DMS 273 (cell line): ENCODE measurements around the gene CACNA2D3.

ENCODE experiments used
- DNase-seq: peaks from one replicate; lab custom pipeline; 2025; ENCODE audit not compliant: unreplicated experiment; lab: John Stamatoyannopoulos, UW

The CACNA2D3 gene

GRCh38 chr3:54213907-54214306, 91.6 kb downstream of the CACNA2D3 start:
- no peak for DNase-seq

GRCh38 chr3:54214845-54215244, 92.5 kb downstream of the CACNA2D3 start:
- no peak for DNase-seq

- no peak for DNase-seq
Observed at GRCh38 chr3:54215521-54215920, 93.2 kb downstream of the CACNA2D3 start.

- DNase-seq: no peak
Observed at GRCh38 chr3:54217828-54218227, 95.5 kb downstream of the CACNA2D3 start.

GRCh38 chr3:54222316-54222715, 100.0 kb downstream of the CACNA2D3 start:
- DNase-seq: no peak

DNA sequence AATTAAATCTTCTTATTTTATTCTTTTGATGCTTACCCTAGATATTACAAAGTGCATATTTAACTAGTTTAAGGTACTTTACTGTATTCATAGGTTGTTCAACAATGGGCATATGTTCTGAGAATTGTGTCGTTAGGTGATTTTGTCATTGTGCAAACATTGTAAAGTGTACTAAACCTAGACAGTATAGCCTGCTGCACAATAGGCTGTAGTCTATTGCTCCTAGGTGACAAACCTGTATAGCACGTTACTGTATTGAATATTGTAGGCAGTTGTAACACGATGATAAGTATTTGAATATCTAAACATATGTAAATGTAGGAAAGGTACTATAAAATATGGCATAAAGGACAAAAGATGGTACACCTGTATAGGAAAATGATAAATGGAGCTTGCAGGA, 100.7 kb downstream of the CACNA2D3 start:
- DNase-seq: no peak

GRCh38 chr3:54225841-54226528, 103.6 kb downstream of the CACNA2D3 start:
- DNase-seq: no peak

- no peak for DNase-seq
Observed at GRCh38 chr3:54228806-54229205, 106.5 kb downstream of the CACNA2D3 start.

DNA sequence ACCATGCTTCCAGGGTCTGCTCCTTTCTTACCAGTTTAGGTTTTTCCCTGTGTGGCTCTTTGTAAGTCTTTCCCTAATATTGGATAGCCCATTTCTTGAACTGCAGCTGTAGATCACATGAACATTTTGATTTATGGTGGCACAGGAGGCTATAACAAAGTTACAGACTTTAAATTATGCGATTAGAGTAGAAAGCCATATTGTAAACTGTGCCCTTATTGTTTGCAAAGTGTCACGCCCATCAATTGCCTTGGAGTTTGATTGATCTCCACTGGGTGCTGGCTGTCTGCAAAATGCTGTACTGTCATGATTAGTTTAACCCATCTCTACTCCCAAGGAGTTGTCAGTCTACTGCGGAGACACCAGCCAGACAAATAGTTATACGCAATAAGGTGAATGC, 110.3 kb downstream of the CACNA2D3 start:
- no peak for DNase-seq

DNA sequence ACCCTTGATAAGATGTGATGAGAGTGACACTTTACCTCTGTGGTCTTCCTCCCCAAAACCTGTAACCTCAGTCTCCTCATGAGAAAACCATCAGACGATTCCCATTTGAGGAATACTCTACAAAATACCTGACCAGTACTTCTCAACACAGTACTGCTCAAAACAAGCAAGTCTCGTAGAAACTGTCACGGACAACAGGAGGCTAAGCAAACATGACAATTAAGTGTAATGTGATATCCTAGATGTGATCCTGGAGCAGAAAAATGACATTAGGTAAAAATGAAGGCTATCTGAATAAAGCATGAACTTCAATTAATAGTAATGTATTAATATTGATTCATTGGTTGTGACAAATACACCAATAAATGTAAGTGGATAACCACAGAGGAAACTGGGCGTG, 113.6 kb downstream of the CACNA2D3 start:
- no peak for DNase-seq

DNA sequence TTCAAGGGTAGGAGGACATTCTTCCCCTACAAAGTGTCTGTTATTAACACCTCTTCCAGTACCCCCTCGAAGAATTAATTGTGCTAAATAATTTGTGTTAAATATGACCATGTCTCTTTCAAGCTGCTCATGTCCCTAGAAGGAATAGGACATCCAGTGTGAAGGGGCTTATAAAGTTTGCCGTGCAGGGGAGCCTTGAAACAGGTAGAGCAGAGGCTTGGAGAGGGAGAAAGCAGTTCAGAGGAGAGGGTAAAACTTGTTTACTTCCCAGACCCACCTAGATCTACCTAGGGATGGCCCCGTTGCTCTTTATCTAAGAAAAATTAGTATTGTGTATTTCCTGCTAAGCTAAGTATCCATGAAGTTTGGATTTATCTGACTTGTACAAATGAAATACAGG, 114.8 kb downstream of the CACNA2D3 start:
- no peak for DNase-seq

GRCh38 chr3:54237788-54238502, 115.6 kb downstream of the CACNA2D3 start:
- DNase-seq: no peak

DNA sequence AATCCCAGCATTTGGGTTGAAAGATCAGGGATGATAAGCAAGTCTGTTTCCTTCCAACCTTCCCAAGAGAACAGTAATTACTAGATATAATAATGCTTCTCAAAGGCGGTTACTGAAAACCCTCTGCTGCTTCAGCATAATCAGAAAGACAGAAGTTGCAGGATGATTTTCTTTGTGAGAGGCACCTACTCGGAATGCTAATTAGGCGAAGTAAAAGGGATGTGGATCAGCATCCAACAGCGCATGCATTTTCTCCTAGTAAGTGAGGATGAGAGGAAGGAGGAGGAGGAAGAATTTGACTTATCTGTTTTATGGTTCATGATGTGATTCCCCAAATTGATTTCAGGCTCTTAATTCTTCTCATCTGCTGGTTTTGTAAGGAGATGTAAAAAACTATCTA, 118.0 kb downstream of the CACNA2D3 start:
- DNase-seq: no peak

DNA sequence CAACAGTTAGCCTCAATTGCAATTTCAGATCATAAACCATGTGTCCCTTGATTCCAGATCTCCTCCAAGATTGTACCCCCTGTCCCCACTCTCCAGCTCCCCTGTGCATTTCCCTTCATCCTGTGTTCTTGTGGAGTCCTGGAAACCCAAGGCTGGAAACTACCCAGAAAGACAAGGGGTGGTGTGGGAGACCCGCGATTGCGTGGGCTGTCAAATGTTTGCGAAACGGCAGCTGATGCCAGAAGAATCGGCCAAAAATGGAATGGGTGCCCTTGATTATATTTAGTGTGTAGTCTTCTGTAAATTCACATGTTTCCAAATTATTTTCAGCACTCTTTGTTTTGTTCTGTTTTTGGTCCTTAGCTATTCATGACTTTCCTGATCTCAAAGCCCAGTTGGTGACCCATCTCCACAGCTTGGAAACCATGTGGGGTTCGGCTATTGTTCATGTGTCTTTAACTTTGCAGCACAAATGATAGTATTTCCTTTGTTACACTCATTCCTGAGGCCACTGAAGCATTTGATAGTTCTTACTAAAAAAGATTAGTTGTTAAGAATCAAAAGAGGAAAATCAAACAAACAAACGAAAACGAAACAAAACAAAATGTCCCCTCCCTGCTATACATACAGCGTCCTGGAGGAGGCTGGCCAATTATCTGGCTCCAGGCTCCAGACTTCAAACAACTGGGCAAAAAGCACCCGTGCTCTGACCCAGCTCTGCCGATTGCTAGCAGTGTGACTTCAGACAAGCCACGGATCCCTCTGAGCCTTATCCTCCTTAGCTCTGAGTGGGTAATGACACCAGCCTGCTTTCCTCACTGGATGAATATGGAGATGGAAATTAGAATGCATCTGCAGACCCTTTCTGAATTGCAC, 120.9 kb downstream of the CACNA2D3 start:
- no peak for DNase-seq

DNA sequence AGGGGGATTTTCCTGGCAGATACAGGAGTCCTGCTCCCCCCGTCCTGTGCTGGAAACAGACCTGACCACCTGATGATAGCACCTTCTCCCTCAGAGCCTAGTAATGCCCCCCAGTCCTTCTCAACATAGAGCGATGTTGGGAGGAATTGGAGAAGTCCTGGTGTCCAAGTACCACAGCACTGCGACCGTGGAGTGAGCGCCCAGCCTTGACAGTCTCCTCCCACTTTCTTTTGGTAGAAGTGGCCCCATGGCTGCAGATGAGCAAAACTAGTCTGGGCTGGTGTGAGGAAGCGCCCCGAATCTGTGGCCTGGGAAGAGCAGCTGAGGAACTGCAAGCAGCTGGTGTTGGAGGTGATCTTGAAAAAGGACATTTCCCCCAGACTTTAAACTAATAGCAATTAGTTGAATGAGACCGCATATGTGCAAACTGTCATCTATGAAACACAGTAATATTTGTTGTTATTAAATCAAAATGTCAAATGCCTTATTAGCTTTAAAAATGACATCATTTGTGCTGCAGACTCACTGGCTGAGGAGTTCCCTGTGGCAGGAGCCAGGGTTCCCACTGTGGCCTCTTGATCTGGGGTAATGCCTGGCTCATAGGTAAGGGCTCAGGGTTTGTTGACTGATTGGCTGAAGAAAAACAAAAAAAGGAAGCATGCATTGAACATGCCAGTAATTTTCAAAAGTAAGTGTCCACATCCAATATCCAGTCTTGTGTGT, 121.8 kb downstream of the CACNA2D3 start:
- no peak for DNase-seq

DNA sequence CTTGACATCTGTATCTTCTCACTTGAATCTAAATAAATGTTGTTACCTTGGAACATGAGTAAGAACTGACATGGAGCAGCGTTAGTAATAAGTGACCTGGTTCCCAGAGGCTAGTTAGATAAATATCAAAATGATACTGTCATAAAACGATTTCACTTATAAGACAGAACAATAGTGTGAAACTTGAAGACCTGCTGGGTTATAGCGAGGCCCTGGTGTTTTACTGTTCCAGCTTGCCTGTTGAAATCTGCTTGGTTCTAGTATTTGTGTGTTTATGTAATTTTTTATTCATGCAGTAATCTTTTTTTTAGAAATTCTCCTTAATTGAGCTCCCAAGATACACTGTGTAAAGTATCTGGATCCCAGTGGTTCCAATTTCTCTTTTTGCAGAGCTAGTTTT, 129.4 kb downstream of the CACNA2D3 start:
- no peak for DNase-seq

- no peak for DNase-seq
Observed at GRCh38 chr3:54257125-54257720, 134.9 kb downstream of the CACNA2D3 start.

- no peak for DNase-seq
Observed at GRCh38 chr3:54259636-54260035, 137.3 kb downstream of the CACNA2D3 start.

DNA sequence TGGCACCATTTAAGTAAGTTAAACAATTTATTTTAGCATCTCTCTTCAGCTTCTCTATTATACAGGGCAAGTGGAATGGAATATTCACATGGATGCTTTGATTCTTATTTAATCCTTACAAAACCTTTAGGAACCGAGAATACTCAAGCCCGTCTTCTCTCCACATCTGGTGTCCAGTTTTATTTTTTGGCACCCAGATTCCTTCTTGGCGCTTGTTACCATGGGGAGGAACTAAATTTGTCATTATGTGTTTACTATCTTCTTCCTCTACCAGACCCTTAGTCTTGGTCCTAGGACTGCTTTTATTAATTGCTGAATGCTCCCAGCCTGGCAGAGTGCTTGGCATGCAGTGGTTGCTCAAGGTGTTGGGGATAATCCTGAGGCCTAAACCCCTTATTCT, 138.8 kb downstream of the CACNA2D3 start:
- DNase-seq: no peak

GRCh38 chr3:54262541-54262940, 140.2 kb downstream of the CACNA2D3 start:
- peak; percentile 6 for DNase-seq

DNA sequence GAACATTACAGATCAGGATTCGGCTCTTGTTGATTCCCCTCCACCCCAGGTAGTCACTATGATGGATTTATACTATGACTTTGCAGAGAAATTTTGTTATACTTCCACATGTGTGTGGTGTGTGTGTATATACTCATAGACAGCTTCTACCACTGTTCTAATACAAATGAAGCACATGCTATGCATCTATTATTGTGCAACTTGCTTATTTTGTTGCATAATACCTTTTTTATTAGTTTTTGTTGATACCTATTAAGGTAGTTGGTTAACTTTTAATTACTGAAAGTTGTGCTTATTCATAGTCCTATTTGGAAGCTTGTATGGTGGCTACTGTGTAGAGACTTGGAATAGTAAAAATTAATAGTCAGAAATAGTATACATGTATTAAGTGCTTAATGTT, 140.6 kb downstream of the CACNA2D3 start:
- no peak for DNase-seq
